Muscle layer of colon (tissue), 2 donors: Measurements from ENCODE around the gene SLC35F4.

Source experiments
- H3K27ac ChIP-seq: one replicate; pipeline ENCODE4 v1.7.0; 2013; ENCODE audit warnings: low read depth, mild to moderate bottlenecking, low read length, moderate library complexity
- H3K27me3 ChIP-seq, 2 donors: one replicate each; pipeline ENCODE4 v1.7.0; 2013; ENCODE audit warnings: low read length in 2 of 2, mild to moderate bottlenecking in 2 of 2; ENCODE audit not compliant: insufficient read depth in 2 of 2, control insufficient read depth in 1 of 2
- H3K36me3 ChIP-seq: one replicate; pipeline ENCODE4 v1.7.0; 2013; ENCODE audit warnings: mild to moderate bottlenecking, low read length; ENCODE audit not compliant: insufficient read depth
- H3K4me1 ChIP-seq: one replicate; pipeline ENCODE4 v1.7.0; 2013; ENCODE audit warnings: mild to moderate bottlenecking, low read length; ENCODE audit not compliant: insufficient read depth
- H3K4me3 ChIP-seq, 2 donors: one replicate each; pipeline ENCODE4 v1.7.0; 2013; ENCODE audit warnings: low read length in 2 of 2, low read depth in 1 of 2, mild to moderate bottlenecking in 1 of 2, moderate library complexity in 1 of 2
- H3K9ac ChIP-seq: one replicate; pipeline ENCODE4 v1.7.0; 2013; ENCODE audit warnings: low read length
- H3K9me3 ChIP-seq: one replicate; pipeline ENCODE4 v1.7.0; 2013; ENCODE audit warnings: mild to moderate bottlenecking, low read length
- donor health status: abdominal sarcoma.
- donor health status: Adenocarcinoma of cecum.

SLC35F4 gene

DNA sequence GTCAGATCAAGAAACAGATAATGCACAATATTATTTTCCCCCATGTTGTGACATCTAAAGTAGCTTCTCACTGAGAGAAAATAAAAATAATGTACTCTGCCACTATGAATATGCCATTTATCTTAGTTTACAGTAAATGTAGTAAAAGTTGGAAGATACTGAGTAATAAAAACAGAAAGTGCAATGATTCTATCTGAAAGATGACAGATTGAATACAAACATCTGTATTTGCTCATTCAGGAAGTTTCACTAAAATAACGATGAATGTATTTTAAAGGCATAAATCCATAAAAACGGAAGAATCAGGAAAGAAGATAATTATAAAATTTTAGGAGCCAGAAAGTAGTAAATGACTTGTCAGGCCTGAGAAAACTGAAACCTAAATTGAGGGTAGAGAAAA lies 18.2 kb downstream of the SLC35F4 start:
- Histone ChIP-seq H3K9me3 (no peaks in the 10 kb centered on the region), H3K4me1 (no peaks in the 10 kb centered on the region), H3K9ac (no peak overlapping the region), H3K4me3 (no peak overlapping the region), H3K36me3 (no peaks in the 10 kb centered on the region), H3K27ac (no peak overlapping the region), H3K27me3 (no peaks in the 10 kb centered on the region)

DNA sequence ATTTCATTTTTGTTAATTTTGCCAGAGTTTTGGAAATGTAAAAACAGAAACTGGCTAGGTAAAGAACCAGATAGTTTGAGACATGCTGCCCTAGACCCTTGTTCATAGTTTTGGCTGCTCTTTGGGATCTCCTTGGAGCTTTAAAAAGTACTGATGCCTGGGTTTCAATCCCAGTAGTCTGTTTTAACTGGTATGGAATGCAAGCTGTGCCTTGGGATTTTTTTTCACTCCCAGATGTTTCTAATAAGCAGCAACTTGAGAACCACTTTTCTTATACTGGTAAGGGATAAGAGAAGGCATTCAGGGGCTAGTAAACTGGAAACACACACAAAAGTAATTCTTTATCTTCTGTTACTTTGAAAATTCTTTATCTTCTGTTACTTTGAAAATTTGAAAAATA lies 18.8 kb downstream of the SLC35F4 start:
- no peak overlapping the region for H3K4me3 ChIP-seq
- H3K36me3 ChIP-seq = no peaks in the 10 kb centered on the region
- H3K9me3 ChIP-seq = no peaks in the 10 kb centered on the region
- no peaks in the 10 kb centered on the region for H3K4me1 ChIP-seq
- H3K27me3 ChIP-seq = no peaks in the 10 kb centered on the region
- H3K27ac ChIP-seq = no peak overlapping the region
- H3K9ac ChIP-seq = no peak overlapping the region

DNA sequence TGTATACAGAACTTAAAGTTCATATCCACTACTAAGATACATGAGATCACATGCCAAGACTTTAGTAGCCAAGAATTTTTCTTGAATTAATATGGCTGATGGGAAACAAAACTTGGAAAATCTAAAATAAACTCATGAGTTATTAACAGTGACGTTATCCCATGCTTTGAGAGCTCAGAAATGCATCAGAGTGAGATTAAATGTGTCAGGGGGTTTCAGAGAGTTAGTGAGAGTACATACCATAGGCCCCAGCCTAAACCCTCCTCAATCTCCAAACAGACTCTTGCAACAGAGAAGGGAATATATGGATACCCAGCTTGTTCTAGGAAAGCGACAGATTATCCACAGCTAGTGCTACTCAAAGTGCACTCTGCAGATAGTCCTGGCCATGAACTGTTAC lies 19.3 kb downstream of the SLC35F4 start:
- no peak overlapping the region for H3K9ac ChIP-seq
- no peaks in the 10 kb centered on the region for H3K36me3 ChIP-seq
- no peaks in the 10 kb centered on the region for H3K4me1 ChIP-seq
- H3K27me3 ChIP-seq = no peaks in the 10 kb centered on the region
- H3K27ac ChIP-seq = no peak overlapping the region
- no peak overlapping the region for H3K4me3 ChIP-seq
- no peaks in the 10 kb centered on the region for H3K9me3 ChIP-seq

DNA sequence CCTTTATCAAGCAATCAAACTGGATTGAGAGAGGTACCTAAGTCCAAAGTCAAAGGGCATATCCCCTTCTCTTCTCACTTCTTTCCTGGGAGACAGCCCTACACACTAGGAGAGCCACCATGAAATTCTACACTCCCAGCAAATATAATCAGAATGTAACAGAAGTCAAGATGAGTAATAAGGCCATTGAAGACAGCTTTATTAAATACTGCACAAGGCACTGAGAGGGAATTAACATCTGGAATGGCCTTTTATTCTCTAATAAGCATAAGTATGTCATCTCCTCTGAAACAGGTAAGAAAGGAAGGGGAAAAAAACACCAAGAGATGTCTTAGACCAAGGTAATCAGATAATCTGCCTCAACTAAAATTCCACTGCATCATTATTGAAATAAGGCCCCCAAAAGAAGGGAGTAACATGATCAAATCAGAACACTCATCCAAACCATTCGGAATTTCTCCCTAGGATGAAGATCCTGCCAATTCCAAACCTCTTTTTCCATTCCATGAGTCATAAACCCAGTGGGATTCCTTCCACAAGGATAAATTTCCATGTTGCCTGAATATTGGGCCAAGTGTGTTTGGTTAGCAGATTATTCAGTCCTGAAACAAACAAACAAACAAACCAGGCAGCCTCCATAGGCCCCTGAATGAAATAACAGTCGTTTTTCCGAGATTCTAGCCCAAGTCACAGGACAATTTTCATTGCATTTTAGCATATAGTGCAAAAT lies 19.9 kb downstream of the SLC35F4 start:
- Histone ChIP-seq H3K36me3 (no peaks in the 10 kb centered on the region), H3K27ac (no peak overlapping the region), H3K27me3 (no peaks in the 10 kb centered on the region), H3K4me1 (no peaks in the 10 kb centered on the region), H3K4me3 (no peak overlapping the region), H3K9me3 (no peaks in the 10 kb centered on the region), H3K9ac (no peak overlapping the region)

DNA sequence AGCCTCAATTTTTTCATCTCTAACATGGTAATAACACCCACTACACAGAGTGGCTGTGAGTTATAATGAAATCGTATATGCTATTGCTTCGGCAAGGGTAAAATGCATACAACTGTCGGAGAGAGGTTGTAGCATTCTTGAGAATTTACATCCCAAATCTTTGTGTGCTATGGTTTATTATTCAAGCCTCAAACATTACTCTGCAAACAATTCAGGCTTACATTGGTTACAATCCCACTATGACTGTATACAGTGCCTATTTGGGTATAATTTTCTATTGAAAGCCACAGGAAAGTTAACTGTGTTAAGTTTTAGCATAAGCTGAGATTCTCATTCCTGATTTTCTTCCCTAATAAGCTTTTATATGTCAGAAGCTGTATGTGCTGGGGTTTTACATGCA lies 20.6 kb downstream of the SLC35F4 start:
- Histone ChIP-seq H3K36me3 (no peaks in the 10 kb centered on the region), H3K4me1 (no peaks in the 10 kb centered on the region), H3K9me3 (no peaks in the 10 kb centered on the region), H3K27me3 (no peaks in the 10 kb centered on the region), H3K9ac (no peak overlapping the region), H3K4me3 (no peak overlapping the region), H3K27ac (no peak overlapping the region)

DNA sequence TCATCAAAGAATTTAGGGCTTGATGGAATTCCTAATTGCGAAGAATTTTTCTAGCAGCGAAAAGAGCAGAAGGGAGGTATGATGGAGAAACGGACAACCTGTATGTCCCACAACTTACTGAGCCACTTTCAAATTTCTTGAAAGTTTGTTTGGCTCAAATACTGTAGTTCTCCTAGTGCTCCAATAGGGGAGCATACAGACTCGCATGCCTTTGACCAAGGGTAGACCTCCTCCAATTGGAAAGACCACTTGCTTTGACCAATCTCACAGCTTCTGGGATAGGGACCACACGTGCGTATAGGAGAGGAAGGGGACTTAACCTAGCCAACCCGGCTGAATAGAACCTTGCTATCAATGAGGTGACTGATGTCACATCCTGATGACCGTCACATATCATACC lies 28.6 kb downstream of the SLC35F4 start:
- no peaks in the 10 kb centered on the region for H3K27me3 ChIP-seq
- no peak overlapping the region for H3K27ac ChIP-seq
- no peak overlapping the region for H3K9ac ChIP-seq
- no peaks in the 10 kb centered on the region for H3K9me3 ChIP-seq
- H3K4me1 ChIP-seq = peaks cover 7% of the 10 kb centered on the region
- no peaks in the 10 kb centered on the region for H3K36me3 ChIP-seq
- no peak overlapping the region for H3K4me3 ChIP-seq

DNA sequence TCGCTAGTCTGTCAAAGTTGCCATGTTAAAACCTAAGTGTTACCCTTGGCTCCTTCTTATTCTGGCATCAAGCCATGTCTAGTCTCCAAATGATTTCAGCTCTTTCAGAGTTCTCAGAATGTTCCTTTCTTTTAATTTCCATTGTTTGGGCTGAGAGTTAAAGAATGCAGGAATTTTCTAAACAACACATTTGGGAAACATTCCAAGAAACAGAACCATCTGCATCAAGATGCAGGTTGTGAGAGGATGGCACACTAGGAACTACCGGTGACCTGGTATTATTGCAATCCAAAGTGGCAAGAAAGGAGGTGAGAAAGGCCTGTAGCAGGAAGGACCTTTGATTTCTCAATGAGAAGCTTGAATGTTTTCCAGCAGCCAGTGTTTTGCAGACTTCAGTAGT lies 30.1 kb downstream of the SLC35F4 start:
- Histone ChIP-seq H3K9ac (no peak overlapping the region), H3K4me1 (peaks cover 7% of the 10 kb centered on the region), H3K9me3 (no peaks in the 10 kb centered on the region), H3K27ac (no peak overlapping the region), H3K36me3 (no peaks in the 10 kb centered on the region), H3K4me3 (no peak overlapping the region), H3K27me3 (no peaks in the 10 kb centered on the region)

DNA sequence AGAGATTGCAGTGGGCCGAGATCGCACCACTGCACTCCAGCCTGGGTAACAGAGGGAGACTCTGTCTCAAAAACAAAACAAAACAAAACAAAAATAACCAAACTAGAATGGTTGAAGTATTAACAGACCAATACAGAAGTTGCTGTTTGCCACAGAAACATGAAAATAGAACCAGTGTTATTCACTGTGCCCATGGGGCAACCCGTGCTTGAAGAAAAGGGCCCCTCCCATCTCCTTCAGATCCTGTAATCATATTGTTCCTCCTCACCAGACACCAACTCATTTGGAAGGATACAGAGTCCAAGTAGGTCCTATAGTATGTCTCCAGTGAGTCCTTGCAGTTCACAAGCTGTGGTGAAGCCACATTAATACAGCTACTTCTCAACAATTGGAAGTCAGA lies 30.9 kb downstream of the SLC35F4 start:
- Histone ChIP-seq H3K36me3 (no peaks in the 10 kb centered on the region), H3K9me3 (no peaks in the 10 kb centered on the region), H3K27me3 (no peaks in the 10 kb centered on the region), H3K27ac (no peak overlapping the region), H3K4me1 (peaks cover 7% of the 10 kb centered on the region), H3K4me3 (no peak overlapping the region), H3K9ac (no peak overlapping the region)

DNA sequence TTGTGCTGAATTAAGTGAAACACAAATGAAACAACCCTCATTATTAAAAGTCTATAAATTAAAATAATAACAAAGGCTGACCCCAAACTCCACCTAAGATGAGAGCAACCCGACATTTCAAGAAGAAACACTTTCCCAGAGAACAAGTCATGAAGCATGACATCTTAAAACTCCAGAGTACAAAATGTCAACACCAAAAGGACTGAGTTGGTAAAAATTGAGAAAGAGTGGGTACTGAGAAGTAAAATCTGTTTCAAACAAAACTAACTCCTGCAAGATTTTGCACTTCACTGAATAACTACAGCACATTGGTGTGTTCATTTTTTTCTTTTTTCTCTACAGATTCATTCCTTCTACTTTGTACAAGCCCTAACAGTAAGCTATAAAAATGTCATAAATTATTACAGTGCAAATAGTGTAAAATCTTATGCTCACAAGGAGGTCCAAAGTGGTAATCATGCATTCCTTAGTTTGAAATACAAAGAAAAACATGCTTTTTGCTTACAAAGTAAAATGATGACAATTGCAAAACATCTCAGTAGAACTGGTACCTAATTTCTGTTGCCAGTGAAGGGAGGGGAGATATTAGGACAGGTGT lies 31.8 kb downstream of the SLC35F4 start:
- Histone ChIP-seq H3K4me3 (no peak overlapping the region), H3K27me3 (no peaks in the 10 kb centered on the region), H3K4me1 (peaks cover 7% of the 10 kb centered on the region), H3K27ac (no peak overlapping the region), H3K9me3 (no peaks in the 10 kb centered on the region), H3K9ac (no peak overlapping the region), H3K36me3 (no peaks in the 10 kb centered on the region)

DNA sequence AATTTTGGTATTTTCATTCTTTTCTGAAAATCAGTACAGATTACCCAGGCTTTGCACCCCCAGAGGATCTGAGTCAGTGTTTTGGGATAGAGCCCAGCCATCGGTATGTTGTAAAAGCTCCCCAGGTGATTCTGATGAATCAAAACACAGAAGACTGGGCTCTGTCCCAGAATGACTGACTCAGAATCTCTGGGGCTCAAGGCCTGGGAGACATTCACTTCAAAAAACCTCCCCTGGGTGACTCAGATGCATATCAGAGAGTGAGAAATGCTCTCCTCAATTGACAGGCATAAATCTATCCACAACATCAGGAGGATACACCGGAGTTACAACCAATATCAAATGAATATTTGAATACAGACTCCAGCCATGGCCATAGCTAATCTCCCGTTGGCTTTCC lies 32.6 kb downstream of the SLC35F4 start:
- H3K36me3 ChIP-seq = no peaks in the 10 kb centered on the region
- no peak overlapping the region for H3K9ac ChIP-seq
- no peaks in the 10 kb centered on the region for H3K9me3 ChIP-seq
- no peaks in the 10 kb centered on the region for H3K27me3 ChIP-seq
- peaks cover 7% of the 10 kb centered on the region for H3K4me1 ChIP-seq
- H3K4me3 ChIP-seq = no peak overlapping the region
- H3K27ac ChIP-seq = no peak overlapping the region

DNA sequence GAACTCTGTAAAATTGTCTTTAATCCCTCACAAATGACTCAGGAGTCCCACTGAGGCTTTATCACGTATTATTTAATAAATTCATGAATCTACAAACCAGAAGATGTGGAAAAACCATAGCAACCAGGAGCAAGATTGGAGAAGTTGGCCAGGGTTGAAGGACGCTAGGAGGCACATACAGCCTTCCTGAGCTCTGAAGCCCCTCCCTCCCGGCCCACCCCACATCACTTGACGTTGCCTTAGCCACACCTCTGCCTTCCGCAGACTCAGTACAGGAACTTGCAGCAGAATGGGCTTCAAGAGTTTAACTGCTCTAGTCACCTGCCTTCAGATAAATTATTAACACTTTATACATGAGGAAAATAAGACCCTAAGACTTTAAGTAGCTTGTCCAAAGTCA lies 33.9 kb downstream of the SLC35F4 start:
- no peaks in the 10 kb centered on the region for H3K27me3 ChIP-seq
- no peak overlapping the region for H3K27ac ChIP-seq
- H3K4me1 ChIP-seq = peaks cover 7% of the 10 kb centered on the region
- H3K9ac ChIP-seq = no peak overlapping the region
- H3K9me3 ChIP-seq = no peaks in the 10 kb centered on the region
- H3K36me3 ChIP-seq = no peaks in the 10 kb centered on the region
- H3K4me3 ChIP-seq = no peak overlapping the region

DNA sequence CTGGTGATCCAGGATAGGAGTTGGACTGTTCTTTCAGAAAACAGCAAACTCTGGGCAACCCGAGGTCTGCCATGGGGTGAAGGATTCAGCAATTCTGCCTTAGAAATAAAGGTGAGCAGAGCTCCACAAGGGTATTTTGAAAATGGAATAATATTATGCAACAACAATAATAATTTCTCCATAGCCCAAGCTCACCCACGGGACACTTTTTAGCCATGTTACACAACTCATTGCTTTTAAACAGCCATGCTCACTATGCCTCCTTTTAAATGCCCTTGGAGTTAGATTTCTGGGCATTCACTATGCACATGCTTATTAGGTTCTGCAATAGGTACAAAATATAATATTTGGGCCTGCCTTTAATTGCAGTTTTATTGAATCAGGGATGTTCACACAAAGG lies 37.2 kb downstream of the SLC35F4 start:
- Histone ChIP-seq H3K9ac (no peak overlapping the region), H3K36me3 (no peaks in the 10 kb centered on the region), H3K4me1 (peaks cover 7% of the 10 kb centered on the region), H3K9me3 (no peaks in the 10 kb centered on the region), H3K27ac (no peak overlapping the region), H3K4me3 (no peak overlapping the region), H3K27me3 (no peaks in the 10 kb centered on the region)
